ENCODE measurements around the gene LSS. TPM values are rescaled to one million over a fixed set of nuclear protein-coding genes. Genes with fewer than 3 reads are reported as not detected.

LSS gene
- total RNA-seq, 1 experiment from 2014 or later = 101 TPM

- TF ChIP-seq ETV6 (CRISPR knock-in tag; IDR thresholded peaks at IDR 0.05) = no peak
- TF ChIP-seq TEAD4 (CRISPR knock-in tag; IDR thresholded peaks at IDR 0.05) = no peak
- no peak for TF ChIP-seq IRF2 (CRISPR knock-in tag; IDR thresholded peaks at IDR 0.05; ENCODE audit: borderline replicate concordance, low read depth)
- no peak for TF ChIP-seq ZNF263 (CRISPR knock-in tag; IDR thresholded peaks at IDR 0.05; ENCODE audit: low read depth)
- TF ChIP-seq OVOL2 (CRISPR knock-in tag; IDR thresholded peaks at IDR 0.05; ENCODE audit: borderline replicate concordance) = no peak
- TF ChIP-seq ERG (CRISPR knock-in tag; IDR thresholded peaks at IDR 0.05) = no peak
Observed at GRCh38 chr21:46223217-46223616, 5.4 kb downstream of the LSS start (continued).

- Mint-ChIP-seq H3K27me3 (ENCODE audit: low read depth) (no peaks in the 10 kb centered on the region), H3K9me3 (peaks cover 14% of the 10 kb centered on the region), H3K4me3 (no peak overlapping the region), H3K4me1 (peaks cover 12% of the 10 kb centered on the region), H3K27ac (0 out of 2 replicates have a peak overlapping the region, but pooled peaks have one; percentile 46), H3K36me3 (peaks cover 62% of the 10 kb centered on the region)
- ATAC-seq (no peak), DNase-seq (ENCODE audit: low spot score) (no peak)
- ChIA-PET POLR2A (no interaction called here), CTCF (no interaction called here)
- no peak for TF ChIP-seq RORB (CRISPR knock-in tag; IDR thresholded peaks at IDR 0.05)
- TF ChIP-seq ATF1 (CRISPR knock-in tag; IDR thresholded peaks at IDR 0.05) = no peak
- TF ChIP-seq ESRRA (CRISPR knock-in tag; IDR thresholded peaks at IDR 0.05; ENCODE audit: borderline replicate concordance) = no peak
- TF ChIP-seq ZNF425 (CRISPR knock-in tag; conservative IDR thresholded peaks at IDR 0.05) = no peak
- no peak for TF ChIP-seq TCF7 (CRISPR knock-in tag; IDR thresholded peaks at IDR 0.05; ENCODE audit: low read depth)
- no peak for TF ChIP-seq MAX (CRISPR knock-in tag; IDR thresholded peaks at IDR 0.05)
- no peak for TF ChIP-seq OVOL2 (CRISPR knock-in tag; IDR thresholded peaks at IDR 0.05; ENCODE audit: borderline replicate concordance)
- TF ChIP-seq FOXK1 (CRISPR knock-in tag; IDR thresholded peaks at IDR 0.05) = no peak
- no peak for TF ChIP-seq IRF2 (CRISPR knock-in tag; IDR thresholded peaks at IDR 0.05; ENCODE audit: borderline replicate concordance, low read depth)
- no peak for TF ChIP-seq EMX1 (CRISPR knock-in tag; IDR thresholded peaks at IDR 0.05)
- no peak for TF ChIP-seq PRRX2 (CRISPR knock-in tag; IDR thresholded peaks at IDR 0.05)
- TF ChIP-seq CTCF (IDR thresholded peaks at IDR 0.05) = no peak
- no peak for TF ChIP-seq E2F1 (CRISPR knock-in tag; IDR thresholded peaks at IDR 0.05)
- no peak for TF ChIP-seq TP53 (CRISPR knock-in tag; IDR thresholded peaks at IDR 0.05)
Observed at GRCh38 chr21:46222436-46223116, 6.0 kb downstream of the LSS start.

Data from WTC11 (cell line).